ENCODE data around the gene ZFYVE27.

- no peak for TF ChIP-seq CTCF (IDR thresholded peaks at IDR 0.05 in 2 of 3, conservative IDR thresholded peaks at IDR 0.05 in 1 of 3; ENCODE audit: control insufficient read depth in 2 of 3, extremely low read depth in 1 of 3, insufficient read depth in 1 of 3, low read depth in 3 of 3, low read length in 3 of 3)
- no peak for TF ChIP-seq SRF (IDR thresholded peaks at IDR 0.05; ENCODE audit: low read depth in 2 of 2, low read length in 2 of 2)
- no peak for TF ChIP-seq CEBPB (IDR thresholded peaks at IDR 0.05; ENCODE audit: borderline replicate concordance in 1 of 2, low read depth in 2 of 2, low read length in 2 of 2)
- TF ChIP-seq POLR2A (IDR thresholded peaks at IDR 0.05; ENCODE audit: low read depth, low read length), result no peak
- TF ChIP-seq RCOR1 (conservative IDR thresholded peaks at IDR 0.05; ENCODE audit: low read depth, low read length), result no peak
- TF ChIP-seq JUNB (IDR thresholded peaks at IDR 0.05), result no peak
- TF ChIP-seq RFX5 (IDR thresholded peaks at IDR 0.05; ENCODE audit: low read depth, low read length), result no peak
- no peak for TF ChIP-seq RBBP5 (conservative IDR thresholded peaks at IDR 0.05)
- TF ChIP-seq ZNF217 (IDR thresholded peaks at IDR 0.05), result no peak
- TF ChIP-seq RB1 (IDR thresholded peaks at IDR 0.05; ENCODE audit: borderline replicate concordance), result no peak
- TF ChIP-seq GABPA (IDR thresholded peaks at IDR 0.05; ENCODE audit: low read depth), result no peak
- no peak for TF ChIP-seq SUPT20H (IDR thresholded peaks at IDR 0.05; ENCODE audit: borderline replicate concordance, control insufficient read depth, low read depth, low read length)
Observed at GRCh38 chr10:97762056-97762455, 25.1 kb downstream of the ZFYVE27 start.
